Activated T-helper 2 cell treated with anti-CD3 and anti-CD28 coated beads, Interferon-gamma antibody, Interleukin-2, Interleukin-4, amounts not matched to agents 10 μg/mL and 5 μg/mL and 100 μg/mL, durations not matched to agents 14 hours and 24 hours and 36 hours (primary cell): ENCODE results near the gene NKIRAS2. TPM values are rescaled to one million over a fixed set of nuclear protein-coding genes. Genes with fewer than 3 reads are reported as not detected.

Source experiments
- DNase-seq: peaks from one replicate; pipeline ENCODE4 v3.0.0; 2021; ENCODE audit warnings: low spot score
- H3K27ac Mint-ChIP-seq: one replicate; pipeline ENCODE4 v1.8.0; 2021; ENCODE audit warnings: mixed read lengths
- H3K27me3 Mint-ChIP-seq: one replicate; pipeline ENCODE4 v1.8.0; 2021; ENCODE audit warnings: low read depth, mixed read lengths
- H3K36me3 Mint-ChIP-seq: one replicate; pipeline ENCODE4 v1.8.0; 2021; ENCODE audit warnings: low read depth, mixed read lengths
- H3K4me1 Mint-ChIP-seq: one replicate; pipeline ENCODE4 v1.8.0; 2021; ENCODE audit warnings: low read depth, mixed read lengths
- H3K4me3 Mint-ChIP-seq: one replicate; pipeline ENCODE4 v1.8.0; 2021; ENCODE audit warnings: low read depth, mild to moderate bottlenecking, moderate library complexity, mixed read lengths
- H3K9me3 Mint-ChIP-seq: one replicate; pipeline ENCODE4 v1.8.0; 2021; ENCODE audit warnings: mixed read lengths
- intact Hi-C: fragments of 100-400 bp; cut with micrococcal nuclease; formaldehyde crosslinking; loops from one replicate; pipeline ENCODE4 v1.15.1; 2023
- total RNA-seq: library from RNA; stranded (reverse); gene quantifications from 2 replicates; pipeline ENCODE4 v1.2.3, GENCODE V29; 2022

The NKIRAS2 gene
- total RNA-seq, 1 donor from 2014 or later, result 25.8 TPM

DNA sequence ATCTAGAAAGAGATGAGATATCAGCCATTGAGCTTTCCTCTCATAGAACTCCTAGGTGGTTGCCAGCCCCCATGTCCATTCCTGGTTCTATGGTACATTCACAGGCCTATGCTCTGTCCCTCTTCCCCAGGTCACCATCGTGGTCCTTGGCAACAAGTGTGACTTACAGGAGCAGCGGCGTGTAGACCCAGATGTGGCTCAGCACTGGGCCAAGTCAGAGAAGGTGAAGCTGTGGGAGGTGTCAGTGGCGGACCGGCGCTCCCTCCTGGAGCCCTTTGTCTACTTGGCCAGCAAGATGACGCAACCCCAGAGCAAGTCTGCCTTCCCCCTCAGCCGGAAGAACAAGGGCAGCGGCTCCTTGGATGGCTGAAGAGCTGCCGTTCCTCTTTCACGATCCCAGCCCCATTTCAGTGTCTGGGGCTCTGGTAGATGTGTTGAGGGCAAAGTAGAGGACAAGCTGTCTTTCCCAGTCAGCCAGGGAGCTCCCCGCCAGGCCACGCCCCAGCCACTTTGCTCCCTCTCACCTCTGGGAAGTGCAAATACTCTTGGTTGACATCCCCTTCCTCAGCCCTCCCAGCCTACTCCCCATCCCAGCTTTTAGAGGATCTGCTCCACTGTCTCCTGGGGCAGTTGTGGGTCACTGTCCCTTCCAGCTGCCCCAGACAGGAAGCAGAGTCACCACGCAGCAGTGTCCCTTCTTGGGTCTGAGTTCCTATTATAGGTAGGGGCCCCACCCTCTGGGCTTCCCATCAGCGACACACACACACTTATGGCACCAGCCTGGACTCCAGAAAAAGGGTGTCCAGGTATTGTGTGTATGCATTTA lies 3.8 kb downstream of the NKIRAS2 start:
- Mint-ChIP-seq H3K27ac (no peak overlapping the region), H3K4me3 (no peak overlapping the region)
- intact Hi-C loops, result no loop called here

DNA sequence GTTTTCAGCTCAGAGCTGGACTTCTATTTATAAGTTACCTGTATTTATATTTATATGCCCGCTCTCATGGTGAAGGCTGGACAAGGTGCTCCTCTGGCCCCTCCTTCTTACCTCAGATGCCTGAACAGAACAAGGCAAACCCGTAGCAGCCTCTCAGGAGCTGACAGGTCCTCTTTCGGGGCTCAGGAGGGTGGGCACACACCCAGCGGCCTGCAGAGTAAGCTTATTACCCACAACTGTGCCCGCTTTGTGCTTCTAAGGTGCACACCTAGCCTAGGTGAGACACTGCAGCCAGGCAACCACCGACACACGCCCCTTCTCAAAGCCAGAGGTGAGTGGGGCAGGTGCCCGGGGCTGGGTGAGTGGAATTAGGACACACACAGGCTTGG lies 5.3 kb downstream of the NKIRAS2 start:
- DNase-seq, result no peak
- Mint-ChIP-seq H3K9me3 (no peaks in the 10 kb centered on the region), H3K27ac (no peak overlapping the region), H3K4me1 (peaks cover 16% of the 10 kb centered on the region), H3K4me3 (no peak overlapping the region), H3K27me3 (no peaks in the 10 kb centered on the region), H3K36me3 (peaks cover 28% of the 10 kb centered on the region)
- intact Hi-C loops, result loop anchor here (1.0 kb wide), 2 partner anchors 76 to 91 kb away; no protein-coding TSS in a partner anchor

More for the DNA sequence above, 3.8 kb downstream of the NKIRAS2 start:
- Mint-ChIP-seq H3K4me1 (peaks cover 23% of the 10 kb centered on the region), H3K36me3 (peaks cover 32% of the 10 kb centered on the region), H3K9me3 (peaks cover 4% of the 10 kb centered on the region), H3K27me3 (no peaks in the 10 kb centered on the region)
- no peak for DNase-seq

DNA sequence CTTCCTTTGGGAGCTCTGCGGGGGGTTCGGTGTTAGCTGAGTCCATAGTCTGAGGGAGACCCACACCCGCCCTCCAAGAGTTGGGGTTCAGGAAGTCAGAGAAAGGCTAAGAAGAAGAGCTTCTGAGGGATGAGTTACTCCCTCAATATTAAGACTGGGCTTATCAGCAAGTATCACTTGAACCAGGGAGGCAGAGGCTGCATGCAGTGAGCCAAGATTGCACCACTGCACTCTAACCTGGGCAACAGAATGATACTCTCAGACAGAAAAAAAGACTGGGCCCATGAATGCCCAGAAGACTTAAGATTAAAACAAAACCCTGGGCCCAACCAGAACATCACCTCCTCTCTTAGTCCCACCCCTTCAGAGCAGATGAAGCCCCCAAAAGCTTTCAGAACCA lies 6.0 kb downstream of the NKIRAS2 start:
- Mint-ChIP-seq H3K4me3 (no peak overlapping the region), H3K9me3 (no peaks in the 10 kb centered on the region), H3K4me1 (peaks cover 15% of the 10 kb centered on the region), H3K27me3 (no peaks in the 10 kb centered on the region), H3K36me3 (peaks cover 28% of the 10 kb centered on the region), H3K27ac (no peak overlapping the region)
- DNase-seq, result no peak
- intact Hi-C loops, result loop anchor here (1.0 kb wide), 2 partner anchors 75 to 90 kb away; no protein-coding TSS in a partner anchor

DNA sequence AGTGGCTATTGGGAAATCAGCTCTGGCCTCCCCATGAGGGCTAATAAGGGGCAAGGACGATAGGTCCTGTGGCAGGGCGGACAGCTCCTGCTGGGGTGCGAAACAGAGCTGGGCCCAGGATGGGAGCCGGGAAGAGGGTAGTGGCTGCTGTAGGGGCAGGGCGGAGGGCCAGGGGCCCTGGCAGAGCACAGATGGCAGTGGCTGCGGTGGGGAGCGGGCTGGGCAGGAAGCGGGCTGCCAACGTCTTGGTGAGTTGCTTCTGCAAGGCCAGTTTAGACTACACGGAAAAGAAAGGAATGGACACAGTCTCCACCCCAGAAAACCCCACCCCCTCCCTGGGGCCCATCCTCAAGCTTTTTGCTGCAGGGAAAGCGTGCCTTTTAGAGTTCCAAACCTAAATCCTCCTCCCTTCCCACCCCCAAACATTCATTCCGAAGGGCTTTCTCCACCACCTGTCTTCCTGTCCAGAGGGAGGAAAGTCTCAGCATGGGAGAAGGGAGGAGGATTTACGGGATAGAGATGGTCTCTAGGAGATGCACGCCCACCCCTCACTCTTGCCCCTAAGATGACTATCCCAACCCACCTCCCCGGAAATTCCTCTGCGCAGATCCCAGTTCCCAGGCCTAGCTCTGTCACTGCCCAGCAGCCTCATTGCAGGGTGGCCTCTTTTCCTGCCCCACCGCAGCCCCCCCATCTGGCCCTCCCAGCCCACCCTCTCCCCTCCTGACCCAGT lies 7.1 kb downstream of the NKIRAS2 start:
- Mint-ChIP-seq H3K27ac (no peak overlapping the region), H3K9me3 (no peaks in the 10 kb centered on the region), H3K4me3 (no peak overlapping the region), H3K27me3 (no peaks in the 10 kb centered on the region), H3K4me1 (peaks cover 8% of the 10 kb centered on the region), H3K36me3 (peaks cover 24% of the 10 kb centered on the region)
- intact Hi-C loops, result no loop called here
- no peak for DNase-seq

DNA sequence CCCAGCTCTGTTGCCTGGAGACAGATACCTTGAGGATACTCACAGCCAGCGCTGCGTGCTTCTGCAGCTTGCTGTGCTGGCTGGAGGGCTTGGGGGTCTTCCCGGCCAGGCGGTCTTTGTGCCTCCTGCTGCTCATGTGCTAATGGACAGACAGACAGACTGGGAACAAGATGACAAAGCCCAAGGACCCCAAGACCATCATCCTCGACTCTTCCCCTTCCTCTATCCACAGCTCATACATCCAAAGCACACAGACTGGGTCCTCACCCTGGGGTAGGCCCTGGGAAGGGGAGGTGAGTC lies 7.7 kb downstream of the NKIRAS2 start:
- Mint-ChIP-seq H3K4me3 (no peak overlapping the region), H3K27me3 (no peaks in the 10 kb centered on the region), H3K9me3 (no peaks in the 10 kb centered on the region), H3K36me3 (peaks cover 19% of the 10 kb centered on the region), H3K27ac (no peak overlapping the region), H3K4me1 (peaks cover 8% of the 10 kb centered on the region)
- no peak for DNase-seq
- intact Hi-C loops, result no loop called here

DNA sequence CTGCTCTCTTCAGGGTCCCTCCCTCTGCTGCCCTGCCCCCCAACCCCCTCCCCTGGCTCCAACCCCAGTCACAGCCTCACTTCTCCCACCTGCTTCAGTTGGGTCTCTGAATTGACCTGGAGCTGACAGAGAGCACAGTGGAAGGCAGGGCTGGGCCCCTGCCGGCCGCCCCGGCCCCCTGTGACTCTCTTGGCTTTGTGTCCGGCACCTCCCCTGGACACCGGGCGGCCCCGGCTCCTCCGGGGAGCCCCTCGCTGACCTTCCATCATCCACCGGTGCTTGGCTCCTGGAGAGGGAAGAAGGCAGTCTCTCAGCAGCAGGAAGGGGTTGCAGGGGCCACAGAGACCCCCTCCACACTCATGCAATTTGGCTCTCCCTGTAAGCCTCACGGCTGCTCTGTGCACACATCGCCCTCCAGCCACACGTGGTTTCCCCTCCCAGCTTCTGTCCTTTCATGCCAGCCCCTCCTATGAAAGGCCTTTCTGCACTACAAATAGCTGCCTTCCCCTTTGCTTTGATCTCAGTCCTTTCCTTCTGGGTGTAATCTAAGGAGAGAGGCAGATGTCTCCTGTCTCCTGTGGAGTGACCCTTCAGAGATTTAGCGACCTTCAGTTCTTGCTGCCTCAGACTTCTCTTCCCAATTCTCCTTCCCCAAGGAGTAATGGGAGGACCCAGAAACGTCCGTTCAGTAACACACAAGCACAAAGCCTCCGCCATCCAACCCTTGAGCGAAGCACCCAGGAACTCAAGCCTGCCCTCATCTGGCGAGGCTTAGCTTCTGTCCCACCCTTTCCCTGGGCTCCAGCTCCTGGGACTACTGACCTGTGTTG lies 8.3 kb downstream of the NKIRAS2 start:
- Mint-ChIP-seq H3K9me3 (no peaks in the 10 kb centered on the region), H3K27ac (no peak overlapping the region), H3K36me3 (peaks cover 16% of the 10 kb centered on the region), H3K4me1 (peaks cover 8% of the 10 kb centered on the region), H3K4me3 (no peak overlapping the region), H3K27me3 (no peaks in the 10 kb centered on the region)
- intact Hi-C loops, result no loop called here
- no peak for DNase-seq

DNA sequence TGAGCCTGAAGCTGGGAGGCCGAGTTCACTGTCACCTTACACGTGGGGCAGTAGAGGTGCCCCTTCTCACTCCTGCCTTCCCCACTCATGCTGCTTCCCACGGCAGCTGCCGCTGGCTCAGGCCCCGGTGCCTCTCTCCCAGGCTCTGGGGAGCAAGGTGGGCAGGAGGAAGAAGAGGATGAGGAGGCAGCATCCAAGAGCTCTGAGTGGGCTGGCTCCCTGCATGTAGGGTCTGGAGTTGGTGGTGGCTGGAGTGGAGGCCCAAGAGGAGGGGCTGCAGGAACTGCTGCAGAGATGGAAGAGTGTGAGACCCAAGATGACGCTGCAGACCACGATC lies 8.9 kb downstream of the NKIRAS2 start:
- no peaks in the 10 kb centered on the region for H3K27me3 Mint-ChIP-seq
- H3K4me3 Mint-ChIP-seq, result no peak overlapping the region
- H3K9me3 Mint-ChIP-seq, result no peaks in the 10 kb centered on the region
- H3K27ac Mint-ChIP-seq, result no peak overlapping the region
- H3K4me1 Mint-ChIP-seq, result peaks cover 9% of the 10 kb centered on the region
- peaks cover 12% of the 10 kb centered on the region for H3K36me3 Mint-ChIP-seq
- no peak for DNase-seq
- intact Hi-C loops, result no loop called here

DNA sequence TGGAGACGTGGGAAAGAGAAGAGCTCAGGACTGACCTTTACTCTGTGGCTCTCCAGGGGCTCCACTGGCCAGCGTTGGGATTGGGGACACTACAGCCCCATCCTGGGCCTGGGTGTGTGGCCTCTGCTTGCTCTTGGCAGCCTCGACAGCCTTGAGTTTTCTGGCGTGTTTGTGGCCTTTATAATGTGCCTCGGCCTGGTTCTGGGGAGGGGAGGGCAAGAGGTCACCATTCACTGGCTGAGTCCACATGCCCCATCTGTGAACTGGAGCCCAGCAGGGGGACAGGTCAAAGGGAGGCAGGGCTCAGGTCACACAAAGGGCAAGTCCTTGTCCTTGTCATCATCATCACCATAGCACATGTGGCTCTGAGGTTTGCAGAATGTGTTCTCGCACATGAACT lies 11.7 kb downstream of the NKIRAS2 start:
- no peaks in the 10 kb centered on the region for H3K36me3 Mint-ChIP-seq
- H3K27me3 Mint-ChIP-seq, result peaks cover 3% of the 10 kb centered on the region
- DNase-seq, result no peak
- H3K27ac Mint-ChIP-seq, result no peak overlapping the region
- no peaks in the 10 kb centered on the region for H3K9me3 Mint-ChIP-seq
- H3K4me3 Mint-ChIP-seq, result no peak overlapping the region
- H3K4me1 Mint-ChIP-seq, result peaks cover 8% of the 10 kb centered on the region
- intact Hi-C loops, result no loop called here

DNA sequence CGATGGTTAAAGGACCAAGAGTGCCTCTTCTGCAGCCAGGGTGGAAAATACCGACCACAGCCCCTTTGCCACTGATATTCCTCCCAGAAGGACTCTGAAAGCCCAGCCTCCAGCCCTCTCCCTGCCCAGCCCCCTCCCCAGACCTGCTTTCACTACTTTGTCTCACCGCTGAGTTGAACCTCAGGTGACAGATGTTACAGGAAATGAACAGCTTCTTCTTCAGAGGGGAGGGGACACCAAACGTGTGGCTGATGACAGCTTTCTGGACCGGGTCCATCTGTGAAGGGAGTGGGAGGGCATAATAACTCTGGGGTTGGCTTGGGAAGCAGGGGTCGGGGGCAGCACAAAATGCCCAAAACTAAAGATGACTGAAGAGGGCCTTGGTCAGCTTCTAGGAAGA lies 14.2 kb downstream of the NKIRAS2 start:
- peaks cover 3% of the 10 kb centered on the region for H3K27me3 Mint-ChIP-seq
- H3K9me3 Mint-ChIP-seq, result no peaks in the 10 kb centered on the region
- no peak for DNase-seq
- intact Hi-C loops, result no loop called here
- no peaks in the 10 kb centered on the region for H3K36me3 Mint-ChIP-seq
- H3K4me3 Mint-ChIP-seq, result no peak overlapping the region
- H3K27ac Mint-ChIP-seq, result no peak overlapping the region
- H3K4me1 Mint-ChIP-seq, result peaks cover 6% of the 10 kb centered on the region

DNA sequence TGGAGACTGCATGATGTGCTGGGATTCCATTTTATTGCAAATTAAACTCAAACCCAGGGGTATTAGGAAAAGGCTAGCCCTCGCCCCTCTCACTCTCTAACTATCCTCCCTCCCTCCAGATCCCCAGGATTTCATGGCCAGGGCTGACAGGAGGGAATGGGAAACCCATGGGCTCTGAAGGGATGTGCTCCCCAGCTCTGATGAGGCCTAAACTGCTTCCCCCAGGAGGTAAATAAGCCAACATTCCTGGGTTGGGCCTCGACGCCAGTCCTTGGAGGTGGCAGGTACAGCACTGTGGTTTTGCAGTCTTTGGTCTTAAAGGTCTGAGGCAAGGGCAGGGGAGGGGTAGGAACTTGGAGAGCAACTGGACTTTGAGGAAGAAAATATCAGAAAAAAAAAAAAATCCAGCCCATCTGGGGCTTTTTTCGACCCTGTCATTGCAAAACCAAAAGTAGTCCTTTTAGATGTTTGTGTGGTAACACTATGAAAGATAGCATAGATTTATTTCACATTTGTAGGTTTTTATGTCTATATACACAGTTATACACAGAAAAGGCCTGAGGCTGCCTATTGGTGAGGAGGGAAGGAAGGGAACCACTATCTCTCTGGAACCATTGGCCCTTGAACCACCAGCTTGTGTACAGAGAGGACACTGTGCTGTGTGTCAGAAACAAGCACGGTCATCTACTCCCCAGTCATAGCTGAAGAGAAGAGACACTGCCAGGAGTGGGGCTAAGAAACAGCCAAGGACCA lies 18.5 kb downstream of the NKIRAS2 start:
- DNase-seq, result no peak
- no peak overlapping the region for H3K4me3 Mint-ChIP-seq
- peaks cover 6% of the 10 kb centered on the region for H3K4me1 Mint-ChIP-seq
- H3K36me3 Mint-ChIP-seq, result no peaks in the 10 kb centered on the region
- no peak overlapping the region for H3K27ac Mint-ChIP-seq
- no peaks in the 10 kb centered on the region for H3K9me3 Mint-ChIP-seq
- H3K27me3 Mint-ChIP-seq, result peaks cover 3% of the 10 kb centered on the region
- intact Hi-C loops, result no loop called here

DNA sequence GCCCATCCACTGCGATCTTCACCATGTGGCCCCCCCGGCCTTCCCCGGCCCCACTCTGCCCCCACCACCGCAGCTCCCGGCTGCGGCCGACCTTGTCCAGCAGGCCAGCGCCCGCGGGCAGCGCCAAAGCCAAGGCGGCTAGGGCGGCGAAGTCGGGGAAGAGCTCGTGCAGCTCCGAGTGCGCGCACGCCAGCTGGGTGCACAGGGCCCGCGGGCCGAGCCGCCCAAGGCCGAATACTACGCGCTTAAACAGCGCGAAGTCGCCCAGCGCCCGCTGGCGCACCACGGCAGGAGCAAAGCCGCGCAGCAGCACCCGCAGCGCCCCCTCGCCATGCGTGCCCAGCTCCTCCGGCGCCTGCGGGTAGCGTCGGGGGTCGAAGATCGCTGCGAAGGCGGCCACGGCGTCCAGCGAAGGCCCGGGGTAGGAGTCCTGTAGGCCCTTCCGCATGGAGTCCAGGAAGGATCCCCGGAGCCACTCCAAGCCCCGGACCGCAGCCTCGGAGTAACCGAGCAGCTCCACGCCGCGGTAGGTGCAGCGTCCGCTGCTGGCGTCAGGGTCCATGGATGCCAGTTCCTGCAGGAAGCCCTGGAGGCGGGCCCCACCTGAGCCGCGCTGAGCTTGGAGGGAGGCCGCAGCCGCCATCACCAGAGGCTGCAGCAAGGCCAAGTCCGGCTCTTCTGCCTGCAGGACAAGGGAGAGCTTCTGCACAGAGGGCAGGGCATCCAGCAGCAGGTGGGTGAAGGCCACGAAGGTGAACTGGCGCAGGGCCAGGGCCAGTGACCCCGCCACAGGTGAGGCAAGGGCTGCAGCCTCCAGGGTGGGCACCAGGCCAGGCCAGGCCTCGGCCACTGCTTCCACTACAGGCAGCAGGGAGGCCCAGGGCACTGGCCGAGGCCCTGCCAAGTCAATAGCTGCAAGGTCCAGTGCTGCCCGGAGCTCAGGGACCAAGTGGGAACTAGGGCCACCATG lies 20.2 kb downstream of the NKIRAS2 start:
- no peak overlapping the region for H3K27ac Mint-ChIP-seq
- H3K4me3 Mint-ChIP-seq, result no peak overlapping the region
- no peaks in the 10 kb centered on the region for H3K9me3 Mint-ChIP-seq
- no peaks in the 10 kb centered on the region for H3K4me1 Mint-ChIP-seq
- intact Hi-C loops, result no loop called here
- DNase-seq, result no peak
- no peaks in the 10 kb centered on the region for H3K36me3 Mint-ChIP-seq
- H3K27me3 Mint-ChIP-seq, result no peaks in the 10 kb centered on the region
